ENCODE data around the gene CIDEB. TPM values are rescaled to one million over a fixed set of nuclear protein-coding genes. Genes with fewer than 3 reads are reported as not detected.

The CIDEB gene
- total RNA-seq, 1 experiment from 2014 or later: 0.18 TPM

GRCh38 chr14:24312736-24313507, 5.1 kb upstream of the CIDEB start:
- ChIA-PET CTCF (no interaction called here), POLR2A (no interaction called here)
- Histone ChIP-seq H3K4me3 (ENCODE audit: low read depth in 2 of 2, low read length in 2 of 2) (no peak overlapping the region), H3K4me1 (ENCODE audit: control insufficient read depth, insufficient read depth, low read length) (no peaks in the 10 kb centered on the region), H3K27me3 (ENCODE audit: control insufficient read depth, insufficient read depth, low read length) (no peaks in the 10 kb centered on the region), H3K9me3 (ENCODE audit: control insufficient read depth, insufficient read depth, low read depth, low read length) (no peaks in the 10 kb centered on the region), H3K27ac (ENCODE audit: low read length) (no peak overlapping the region), H3K36me3 (ENCODE audit: control insufficient read depth, insufficient read depth, low read length) (no peaks in the 10 kb centered on the region)
- TSS peak; percentile 47 for BruUV-seq (replicated peaks)
- in situ Hi-C loops (cut with HindIII; ENCODE audit: low pct_unique_long_range_greater_than_20kb, low sequenced_read_pairs): no loop called here
- no peak for TF ChIP-seq CTCF (IDR thresholded peaks at IDR 0.05)
- TF ChIP-seq REST (IDR thresholded peaks at IDR 0.05; ENCODE audit: insufficient read depth in 1 of 2, low read depth in 2 of 2, low read length in 1 of 2): no peak
- TF ChIP-seq POLR2AphosphoS5 (IDR thresholded peaks at IDR 0.05; ENCODE audit: low read depth, low read length): no peak
- no peak for TF ChIP-seq SIN3A (IDR thresholded peaks at IDR 0.05; ENCODE audit: borderline replicate concordance, insufficient read depth, low read depth, low read length)
- no peak for TF ChIP-seq TCF7L2 (IDR thresholded peaks at IDR 0.05; ENCODE audit: low read depth, low read length)
- no peak for DNase-seq (ENCODE audit: low read depth, low spot score)
- intact Hi-C loops (cut with micrococcal nuclease; ENCODE audit: unreplicated experiment): no loop called here
- no peak for ATAC-seq

- CTCF ChIA-PET: no interaction called here
- no peak overlapping the region for H3K4me3 ChIP-seq (ENCODE audit: low read depth in 2 of 2, low read length in 2 of 2)
- no peaks in the 10 kb centered on the region for H3K36me3 ChIP-seq (ENCODE audit: control insufficient read depth, insufficient read depth, low read length)
- ATAC-seq (no peak), DNase-seq (ENCODE audit: low read depth, low spot score) (no peak)
- no TSS peak for BruUV-seq (replicated peaks)
- H3K27me3 ChIP-seq (ENCODE audit: control insufficient read depth, insufficient read depth, low read length): no peaks in the 10 kb centered on the region
- in situ Hi-C loops (cut with HindIII; ENCODE audit: low pct_unique_long_range_greater_than_20kb, low sequenced_read_pairs): no loop called here
- intact Hi-C loops (cut with micrococcal nuclease; ENCODE audit: unreplicated experiment): no loop called here
- no peaks in the 10 kb centered on the region for H3K9me3 ChIP-seq (ENCODE audit: control insufficient read depth, insufficient read depth, low read depth, low read length)
- H3K27ac ChIP-seq (ENCODE audit: low read length): no peak overlapping the region
- TF ChIP-seq REST (IDR thresholded peaks at IDR 0.05; ENCODE audit: insufficient read depth in 1 of 2, low read depth in 2 of 2, low read length in 1 of 2): no peak
- no peak for TF ChIP-seq POLR2AphosphoS5 (IDR thresholded peaks at IDR 0.05; ENCODE audit: low read depth, low read length)
- POLR2A ChIA-PET: interaction anchor here (0.5 kb wide), 1 partner anchor 71 kb away, joined by 3 read pairs; no protein-coding TSS in a partner anchor
- no peaks in the 10 kb centered on the region for H3K4me1 ChIP-seq (ENCODE audit: control insufficient read depth, insufficient read depth, low read length)
These were observed 4.2 kb upstream of the CIDEB start for GRCh38 chr14:24311837-24312615.
